Measurements from ENCODE around the gene RHOD.

Gene RHOD, protein sequence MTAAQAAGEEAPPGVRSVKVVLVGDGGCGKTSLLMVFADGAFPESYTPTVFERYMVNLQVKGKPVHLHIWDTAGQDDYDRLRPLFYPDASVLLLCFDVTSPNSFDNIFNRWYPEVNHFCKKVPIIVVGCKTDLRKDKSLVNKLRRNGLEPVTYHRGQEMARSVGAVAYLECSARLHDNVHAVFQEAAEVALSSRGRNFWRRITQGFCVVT

DNA sequence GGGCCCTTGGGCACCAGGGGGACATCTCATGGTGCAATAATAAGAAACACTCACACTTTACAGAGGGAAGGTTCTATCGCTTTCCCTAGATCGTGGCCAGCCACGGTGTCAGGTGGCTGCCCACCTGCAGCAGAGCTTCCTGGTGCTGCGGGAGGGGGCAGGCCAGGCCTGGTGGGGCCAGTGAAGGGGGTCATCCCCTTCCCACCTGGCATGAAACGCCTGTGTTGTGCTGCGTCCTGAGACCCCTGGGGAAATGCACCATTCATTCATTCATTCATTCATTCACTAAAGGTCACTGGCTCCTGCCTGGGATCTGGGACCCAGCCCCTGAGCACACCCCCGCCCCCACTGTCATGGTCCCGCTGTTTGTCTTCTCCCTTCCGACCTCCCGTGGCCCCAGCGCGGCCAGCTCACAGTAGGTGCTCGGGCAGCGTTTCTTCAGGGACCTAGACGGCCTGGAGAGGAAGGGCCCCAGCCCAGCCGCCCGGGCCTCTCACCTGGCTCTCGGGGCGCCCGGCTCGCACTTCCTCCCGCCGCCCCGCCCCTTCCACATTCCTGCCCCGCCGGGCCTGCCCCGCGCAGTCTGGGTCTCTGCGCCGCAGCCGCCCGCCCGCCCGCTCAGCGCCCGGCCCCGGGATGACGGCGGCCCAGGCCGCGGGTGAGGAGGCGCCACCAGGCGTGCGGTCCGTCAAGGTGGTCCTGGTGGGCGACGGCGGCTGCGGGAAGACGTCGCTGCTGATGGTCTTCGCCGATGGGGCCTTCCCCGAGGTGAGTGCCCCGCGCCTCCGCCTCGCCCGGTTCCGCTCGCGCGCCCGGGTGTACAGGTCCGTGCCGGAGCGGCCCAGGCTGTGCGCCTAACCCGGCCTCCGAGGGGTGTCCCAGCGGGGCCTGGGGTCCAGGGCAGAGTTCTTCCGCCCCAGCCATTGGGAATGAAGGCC is at the start of gene RHOD:
Gene RHOD, plus strand, starts transcription at position 581 of the 938 bp plus-strand sequence. Its CDS starts 56 bp downstream, at position 637.
- peak; percentile 28 for DNase-seq

DNA sequence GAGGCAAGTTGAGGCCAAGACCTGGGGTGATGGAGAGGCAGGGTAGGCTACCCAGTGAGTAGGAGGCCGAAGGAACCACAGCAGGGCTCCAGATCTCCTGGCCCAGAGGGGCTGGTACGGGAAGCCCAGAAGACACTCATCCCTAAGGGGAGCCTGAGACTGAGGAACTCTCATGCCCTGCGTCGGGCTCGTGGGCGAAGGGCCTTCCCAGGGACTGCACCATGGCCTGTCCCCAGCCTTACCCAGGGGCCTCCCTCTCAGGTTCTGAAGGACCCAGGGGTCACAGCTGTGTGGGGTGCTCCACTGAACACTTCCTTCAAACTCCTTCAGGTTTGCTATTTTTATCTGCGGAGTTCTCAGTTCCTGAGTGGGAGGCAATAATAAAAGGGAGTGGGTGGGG is 49.5 kb upstream of the RHOD start:
- DNase-seq, result no peak

DNA sequence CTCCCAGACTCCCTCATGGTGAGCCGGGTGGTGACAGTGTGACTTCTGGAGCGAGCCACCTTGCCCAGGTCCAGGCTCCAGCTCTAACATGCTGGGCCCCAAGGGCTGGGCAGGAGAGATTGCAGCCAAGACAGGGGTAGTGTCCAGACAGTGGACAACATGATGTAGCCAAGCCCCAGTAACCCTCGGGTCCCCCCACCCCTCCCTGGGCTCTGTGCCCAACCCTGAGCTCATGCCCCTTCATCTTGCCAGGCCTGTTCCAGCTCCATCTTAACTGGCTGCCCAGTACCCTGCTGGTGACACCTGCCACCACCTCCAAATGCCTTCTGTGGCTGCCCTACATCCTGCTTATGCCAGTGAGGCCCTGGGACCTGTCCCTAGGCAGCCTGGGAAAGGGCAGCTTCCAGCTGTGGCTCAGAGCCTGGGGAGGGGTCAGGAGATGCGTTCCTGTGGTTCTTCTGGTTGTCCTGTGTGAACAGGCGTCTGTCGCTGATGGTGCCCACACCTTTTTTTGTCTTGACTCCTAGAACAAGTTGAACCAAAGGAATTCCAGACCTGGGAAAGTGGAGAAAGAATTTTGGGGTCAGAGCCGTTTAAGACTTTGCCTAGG is 46.2 kb upstream of the RHOD start:
- no peak for DNase-seq

DNA sequence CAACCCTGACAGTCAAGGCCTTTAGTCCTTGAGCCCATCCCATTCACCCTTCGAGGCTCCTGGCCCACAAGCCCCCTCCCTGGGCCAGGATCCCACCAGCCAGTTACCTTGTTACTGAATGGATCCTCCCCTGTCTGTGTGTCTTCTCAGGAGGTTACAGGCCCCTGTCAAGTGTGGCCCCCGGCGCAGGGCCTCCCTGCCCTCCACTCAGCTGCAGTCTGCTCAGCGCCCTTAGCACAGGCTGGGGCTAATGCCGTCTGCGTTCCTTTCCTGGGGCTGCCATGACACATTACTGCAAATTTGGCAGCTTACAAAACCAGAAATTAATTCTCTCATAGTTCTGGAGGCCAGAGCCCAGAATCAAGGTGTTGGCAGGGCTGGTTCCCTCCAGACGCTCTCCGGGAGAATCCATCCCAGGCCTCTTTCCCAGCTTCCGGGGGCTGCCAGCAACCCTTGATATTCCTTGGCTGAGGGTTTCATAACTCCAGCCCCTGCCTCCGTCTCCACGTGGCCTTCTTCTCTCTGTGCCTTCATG is 43.1 kb upstream of the RHOD start:
- DNase-seq, result no peak

DNA sequence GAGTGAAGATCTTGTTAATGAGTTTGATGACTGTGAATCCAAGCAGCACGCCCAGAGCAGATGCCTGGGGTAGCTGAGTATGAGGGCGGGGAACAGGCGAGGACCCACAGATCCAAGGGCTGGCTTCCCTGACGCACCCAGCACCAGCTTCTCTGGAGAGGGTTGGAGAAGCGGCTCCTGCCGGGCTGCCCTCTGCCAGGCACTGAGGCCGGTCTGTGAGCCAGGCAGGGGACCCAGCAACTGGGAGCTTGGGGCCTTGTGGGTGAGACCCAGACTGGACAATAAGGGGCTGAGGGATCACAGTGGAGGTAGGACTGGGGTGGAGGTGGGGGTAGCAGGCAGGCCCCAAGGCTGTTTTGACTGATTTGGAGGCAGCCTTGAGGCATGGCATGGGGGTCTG is 42.3 kb upstream of the RHOD start:
- DNase-seq, result no peak

DNA sequence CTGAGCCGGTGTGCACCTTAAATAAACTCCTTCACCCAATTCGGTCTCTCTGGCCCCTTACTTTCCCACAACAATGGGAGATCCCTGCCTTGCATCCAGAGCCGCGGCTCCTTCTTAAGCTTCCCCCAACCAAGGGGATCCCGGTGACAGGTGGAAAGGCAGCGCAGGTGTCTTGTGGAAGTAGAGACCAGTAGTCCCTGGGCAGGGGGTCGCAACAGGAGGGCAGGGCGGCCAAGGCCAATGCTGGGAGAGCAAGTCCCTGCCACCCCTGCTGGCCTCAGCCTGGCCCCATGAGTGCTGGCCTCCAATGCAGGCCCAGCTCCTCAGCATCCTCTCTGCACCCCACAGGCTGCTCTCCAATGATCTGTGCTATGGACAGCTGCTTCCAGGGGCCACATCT is 41.6 kb upstream of the RHOD start:
- no peak for DNase-seq

DNA sequence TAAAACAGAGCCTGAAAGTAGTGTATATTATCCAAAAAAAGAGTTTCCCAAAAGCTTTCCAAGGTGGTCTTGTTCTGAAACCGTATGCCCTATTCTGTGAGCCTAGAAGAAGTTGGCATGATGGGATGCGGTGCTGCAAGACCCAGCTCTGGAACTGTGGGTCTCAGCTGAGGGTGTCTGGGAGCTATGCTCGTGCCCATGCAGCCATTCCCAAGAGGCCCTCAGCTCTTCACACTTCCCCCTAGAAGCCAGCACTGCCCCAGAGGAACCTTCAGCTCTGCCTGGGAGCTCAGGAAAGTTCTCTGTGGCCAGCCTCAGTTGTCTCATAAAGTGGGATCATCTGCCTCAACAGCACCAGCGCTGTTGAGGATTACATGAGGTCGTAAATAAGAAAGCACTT is 40.1 kb upstream of the RHOD start:
- no peak for DNase-seq

DNA sequence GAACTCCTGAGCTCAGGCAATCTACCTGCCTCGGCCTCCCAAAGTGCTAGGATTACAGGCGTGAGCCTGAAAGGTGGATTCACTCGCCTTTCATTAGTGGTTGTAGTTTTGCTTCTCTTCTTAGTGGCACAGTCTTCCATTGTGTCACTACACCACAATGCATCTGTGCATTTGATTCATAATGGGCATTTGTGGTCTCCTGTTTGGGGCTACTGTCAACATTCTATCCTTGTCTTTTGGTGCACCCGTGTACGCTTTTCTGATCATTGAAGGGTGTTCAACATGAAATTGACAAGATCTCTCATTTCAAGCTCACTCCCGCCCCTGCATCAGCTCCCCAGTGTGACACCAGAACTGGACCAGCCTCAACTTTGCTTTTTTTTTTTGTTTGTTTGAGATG is 35.7 kb upstream of the RHOD start:
- no peak for DNase-seq

DNA sequence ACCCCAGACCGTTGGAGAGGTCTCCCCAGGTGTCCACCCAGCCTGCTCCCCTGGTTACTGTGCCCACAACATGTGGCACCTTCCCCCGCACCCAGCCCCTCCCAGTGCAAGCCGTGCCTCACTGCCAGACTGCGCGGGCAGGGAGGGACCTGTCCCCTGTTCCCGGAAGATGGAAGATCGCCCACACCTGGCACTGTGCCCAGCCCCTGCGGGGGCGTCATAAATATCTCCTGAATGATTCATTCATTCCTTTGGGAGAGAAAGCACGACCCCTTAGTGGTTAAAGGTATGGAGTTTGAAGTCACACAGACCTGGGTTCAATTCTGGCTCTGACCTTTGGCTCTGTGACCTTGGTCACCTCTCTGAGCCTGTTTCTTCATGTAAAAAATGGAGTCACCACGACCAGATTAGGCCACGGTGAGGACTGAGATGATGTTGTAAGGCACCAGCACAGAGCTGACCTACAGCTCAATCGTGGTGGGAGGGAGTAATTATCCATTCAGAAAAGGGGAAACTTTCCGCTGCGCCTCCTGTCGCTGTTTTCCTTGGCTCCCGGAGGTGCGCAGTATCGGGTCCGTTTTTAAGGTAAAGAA is 34.2 kb upstream of the RHOD start:
- peak; percentile 40 for DNase-seq

DNA sequence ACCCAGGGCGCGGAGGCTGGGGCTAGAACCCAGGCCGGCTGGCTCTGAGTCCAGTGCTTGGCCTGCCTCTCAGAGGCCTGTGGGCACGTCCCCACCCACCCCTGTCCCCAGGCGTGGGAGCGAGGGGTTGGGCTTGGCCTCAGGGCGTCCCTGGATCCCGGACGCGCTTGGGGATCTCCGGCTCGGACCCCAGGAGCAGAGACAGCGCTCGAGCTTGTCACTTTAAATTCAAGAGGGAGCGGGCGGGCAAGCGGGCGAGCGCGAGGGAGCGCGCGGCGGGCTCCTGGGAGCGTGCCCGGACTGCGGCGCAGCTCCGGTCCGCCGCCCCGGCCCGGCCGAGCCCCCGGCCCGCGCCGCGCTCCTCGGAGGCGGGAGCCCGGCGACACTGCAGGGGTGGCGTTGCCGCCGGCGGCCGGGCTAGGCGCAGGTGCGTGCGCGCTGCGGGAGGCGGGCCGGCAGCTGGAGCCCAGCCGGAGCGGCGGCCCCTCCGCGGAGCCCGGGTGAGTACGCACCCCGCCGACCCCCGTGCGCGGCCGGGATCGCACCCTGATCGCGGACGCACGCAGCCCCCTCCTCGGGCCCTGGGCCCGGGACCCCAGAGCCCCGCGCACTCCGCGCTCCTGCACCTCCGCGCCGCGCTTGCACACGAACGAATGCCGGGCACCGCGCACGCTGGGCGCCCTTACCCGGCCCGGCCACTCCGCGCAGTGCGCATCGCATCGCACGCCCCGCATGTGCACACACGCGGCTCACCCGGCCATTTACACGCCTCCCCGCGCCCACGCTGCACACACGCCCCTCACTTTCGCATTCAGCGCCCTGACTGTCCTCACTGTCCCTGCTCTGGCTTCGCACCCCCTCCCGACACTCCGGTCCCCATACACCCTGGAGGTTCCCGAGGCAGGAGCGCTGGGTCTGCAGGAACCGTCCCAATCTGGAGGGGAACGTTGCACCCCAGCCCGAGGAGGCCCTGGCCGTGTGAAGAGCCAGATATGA is 33.4 kb upstream of the RHOD start, which contains the start of gene SYT12:
Gene SYT12, plus strand, starts transcription at position 174 of the 996 bp plus-strand sequence. CDS start 7,011 bp downstream, outside the sequence.
- no peak for DNase-seq

DNA sequence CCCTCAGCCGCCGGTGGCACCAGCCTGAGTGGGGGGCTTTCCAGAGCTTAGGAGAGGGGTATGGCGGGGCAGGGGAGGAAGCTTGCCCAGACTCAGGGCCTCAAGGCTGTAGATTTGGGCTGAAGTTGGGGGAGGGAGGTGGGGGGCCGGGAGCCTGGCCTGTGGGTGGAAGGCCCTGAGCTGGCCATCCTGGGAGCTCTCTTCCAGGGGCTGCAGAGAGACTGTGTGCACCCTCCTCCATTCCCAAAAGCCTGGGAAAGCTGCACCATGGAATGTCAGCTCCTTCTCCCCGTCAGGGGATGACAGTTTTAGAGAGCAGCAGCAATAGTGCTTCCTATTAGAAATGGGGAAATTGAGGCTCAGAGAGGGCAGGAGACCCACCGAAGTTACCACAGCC is 32.7 kb upstream of the RHOD start:
- no peak for DNase-seq

DNA sequence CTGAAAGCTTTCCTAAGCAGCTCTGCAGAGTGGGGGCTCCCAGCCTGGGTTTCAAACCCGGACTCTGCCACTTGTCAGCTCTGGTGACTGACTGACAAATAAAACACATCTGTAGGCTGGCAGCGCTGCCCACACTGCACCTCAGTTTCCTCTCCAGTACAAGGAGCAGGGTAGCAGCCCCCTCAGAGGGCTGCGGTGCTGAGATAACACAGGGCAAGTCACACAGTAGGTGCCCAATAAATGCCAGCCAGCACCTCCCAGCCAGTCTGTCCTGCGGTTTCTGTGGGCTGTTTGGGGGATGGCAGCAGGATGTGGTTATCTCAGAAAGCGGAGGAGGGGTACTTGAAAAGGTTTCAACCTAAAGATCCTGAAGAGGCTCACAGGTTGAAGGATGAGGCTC is 32.2 kb upstream of the RHOD start:
- peak; percentile 23 for DNase-seq

DNA sequence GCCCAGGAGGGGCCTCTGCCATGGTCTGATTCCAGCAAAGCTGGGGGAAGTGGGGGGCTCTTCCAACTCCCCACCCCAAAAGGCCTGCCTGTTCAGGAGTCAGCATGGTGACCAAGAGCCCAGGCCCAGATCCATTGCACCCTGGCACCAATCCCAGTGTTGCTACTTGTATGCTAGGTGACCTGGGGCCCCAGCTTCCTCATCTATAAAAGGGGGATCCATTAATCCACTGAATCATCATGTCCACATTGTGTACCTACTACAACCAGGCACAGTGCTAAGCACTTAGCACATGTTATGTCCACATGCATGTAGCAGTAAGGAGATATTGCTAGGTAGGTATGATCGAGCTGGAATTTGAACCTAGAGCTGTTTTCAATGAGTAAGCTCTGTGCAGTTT is 31.7 kb upstream of the RHOD start:
- no peak for DNase-seq

DNA sequence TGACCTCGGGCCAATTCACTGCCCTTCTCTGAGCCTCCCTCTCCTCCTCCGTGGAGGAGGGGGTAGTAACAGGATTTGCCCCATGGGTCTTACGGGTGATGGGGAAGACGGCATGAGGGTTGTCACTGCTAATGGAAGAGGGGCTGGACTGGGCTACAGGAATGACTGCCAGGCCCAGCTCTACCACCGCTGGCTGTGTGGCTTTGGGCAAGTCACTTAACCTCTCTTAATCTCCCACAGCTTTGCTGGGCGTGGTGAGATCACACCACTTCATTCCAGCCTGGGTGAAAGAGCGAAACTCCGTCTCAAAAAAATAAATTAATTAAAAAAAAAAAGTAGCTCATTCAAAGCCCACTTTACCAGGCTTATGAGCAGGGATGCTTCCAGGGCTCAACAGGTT is 30.9 kb upstream of the RHOD start:
- DNase-seq, result no peak

DNA sequence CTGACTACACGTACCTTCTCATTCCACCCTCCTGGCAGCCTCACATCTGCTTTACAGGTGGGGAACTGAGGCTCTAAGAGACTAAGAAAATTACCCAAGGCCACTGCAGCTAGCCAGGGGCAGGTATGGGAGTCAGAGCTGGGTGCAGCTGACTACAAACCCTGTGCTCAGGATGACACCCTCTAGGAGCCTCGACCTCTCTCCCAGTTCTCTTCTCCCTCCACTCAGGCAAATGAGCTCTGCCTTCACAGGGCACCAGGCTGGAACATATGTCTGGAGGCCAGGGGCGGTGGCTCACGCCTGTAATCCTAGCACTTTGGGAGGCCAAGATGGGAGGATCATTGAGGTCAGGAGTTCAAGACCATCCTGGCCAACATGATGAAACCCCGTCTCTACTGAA is 29.7 kb upstream of the RHOD start:
- no peak for DNase-seq

DNA sequence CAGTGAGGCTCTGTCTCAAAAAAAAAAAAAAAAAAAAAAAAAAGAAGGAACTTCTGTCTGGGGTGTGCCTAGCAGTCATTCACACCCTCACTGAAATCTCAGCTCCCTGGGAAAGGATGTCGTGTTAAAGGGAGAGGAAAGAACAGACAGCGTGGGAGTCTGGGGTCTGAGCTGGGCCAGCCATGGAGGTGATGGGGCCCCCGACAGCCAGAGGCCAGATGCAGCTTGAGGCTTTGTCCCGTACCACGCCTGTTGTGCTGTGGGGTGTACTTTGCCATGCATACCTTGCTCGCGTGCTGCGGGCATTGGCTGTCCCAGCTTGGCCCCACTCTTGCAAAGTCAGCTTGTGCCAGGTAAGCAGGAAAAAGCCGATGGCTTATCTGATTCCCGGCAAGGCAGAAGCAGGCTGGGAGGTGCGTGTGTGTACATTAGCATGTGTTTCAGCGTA is 29.1 kb upstream of the RHOD start:
- no peak for DNase-seq

DNA sequence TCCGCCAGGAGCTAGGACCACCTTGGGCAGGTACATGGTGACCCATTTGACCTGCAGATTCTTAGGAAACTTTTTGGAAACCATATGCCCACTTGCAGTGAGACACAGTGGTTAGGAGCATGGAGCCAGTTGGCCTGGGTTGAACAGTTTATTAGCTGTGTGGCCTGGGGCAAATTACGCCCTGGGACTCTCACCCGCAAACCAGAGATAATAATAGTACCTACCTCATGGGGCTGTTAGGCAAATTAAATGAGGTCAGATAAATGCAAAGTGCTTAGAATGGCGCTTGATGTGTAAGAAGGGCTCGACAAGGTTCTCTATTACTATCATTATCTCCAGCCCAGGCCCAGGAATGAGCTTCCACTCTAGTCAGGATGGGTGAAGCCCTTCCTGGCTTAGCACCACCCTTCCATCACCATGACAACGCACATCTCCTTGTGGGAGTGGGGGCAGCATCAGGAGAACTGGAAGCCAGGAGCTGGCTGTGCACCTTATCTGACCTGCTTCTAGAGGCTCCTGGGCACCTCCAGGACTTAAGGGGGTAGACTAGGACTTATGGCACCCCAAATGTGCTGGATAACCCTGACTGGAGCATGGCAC is 28.6 kb upstream of the RHOD start:
- DNase-seq, result no peak

DNA sequence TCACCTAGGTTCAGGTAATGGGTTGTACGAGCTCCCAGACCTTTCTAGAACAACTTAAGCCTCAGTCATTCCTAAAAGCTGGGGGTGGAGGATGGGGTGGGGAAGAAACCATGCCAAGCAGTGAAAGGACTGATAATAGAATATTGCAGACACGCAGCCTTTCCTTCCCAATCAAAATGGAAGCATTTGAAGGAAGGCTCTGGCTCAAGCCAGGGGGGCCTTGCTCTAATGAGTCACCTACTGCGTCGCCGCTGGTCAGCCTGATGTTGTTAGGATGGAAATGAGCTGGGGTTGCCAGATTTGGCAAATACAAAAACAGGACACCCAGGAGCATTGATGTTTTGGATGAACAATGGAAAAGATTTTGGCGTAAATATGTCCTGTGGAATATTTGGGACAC is 27.5 kb upstream of the RHOD start:
- no peak for DNase-seq

DNA sequence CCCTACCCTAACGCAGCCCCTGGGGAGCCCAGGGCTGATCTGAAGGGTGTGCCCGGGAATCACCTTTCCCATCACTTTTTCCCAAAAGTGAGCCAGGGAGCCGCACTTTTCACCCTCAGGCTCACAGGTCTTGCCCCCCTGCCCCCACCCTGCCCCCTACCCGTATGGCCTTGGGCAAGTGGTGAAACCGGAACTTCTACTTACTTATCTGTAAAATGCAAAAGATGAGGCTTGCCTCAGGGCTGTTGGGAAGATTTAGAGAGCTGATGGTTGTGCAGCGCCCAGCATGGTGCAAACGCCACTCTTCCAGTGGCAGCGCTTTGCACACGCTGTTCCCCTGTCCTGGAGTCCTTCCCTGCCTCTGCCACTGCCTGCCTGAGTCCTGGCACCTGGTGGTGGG is 25.7 kb upstream of the RHOD start:
- no peak for DNase-seq

DNA sequence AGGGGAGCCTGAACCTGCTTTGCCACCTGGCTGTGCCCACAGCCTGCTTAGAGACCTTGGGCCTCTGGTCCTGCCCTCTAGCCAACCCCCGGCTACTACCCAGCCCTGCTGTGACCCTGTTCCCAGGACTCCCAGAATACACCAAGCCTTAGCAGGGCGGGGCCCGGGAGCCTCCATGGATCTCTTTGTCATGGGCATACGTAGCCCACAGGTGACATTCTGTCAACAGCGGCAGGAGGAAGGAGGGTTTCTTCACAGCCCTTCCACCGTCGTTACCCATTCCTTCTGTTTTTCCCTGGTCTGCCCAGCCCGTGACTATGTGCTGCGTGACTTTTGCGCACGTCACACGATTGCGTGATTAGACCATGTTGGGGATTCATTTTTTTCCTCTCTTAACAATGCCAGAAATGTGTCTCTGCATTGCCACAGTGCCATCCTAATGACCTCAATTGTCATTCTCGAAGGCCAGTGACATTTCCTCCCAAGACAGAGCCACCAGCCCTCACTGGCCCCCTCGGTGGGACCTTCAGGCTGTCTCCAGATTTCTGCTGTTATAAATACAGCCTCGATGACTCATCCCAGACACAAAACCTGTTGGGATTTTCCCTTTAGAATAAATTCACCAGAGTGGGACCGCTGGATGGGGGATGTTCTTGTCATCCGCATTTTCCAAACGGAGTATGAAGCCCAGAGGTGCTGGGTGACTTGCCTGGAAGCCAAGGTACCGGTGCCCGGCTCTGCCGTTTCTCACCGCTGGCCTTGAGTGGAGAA is 24.7 kb upstream of the RHOD start:
- DNase-seq, result peak; percentile 67
